Choroid plexus epithelial cell (primary cell): ENCODE measurements around the gene ZNF282.
A peak's percentile ranks its signal among the peaks of the same experiment; 100 is the strongest.

Experiments
- DNase-seq: peaks from one replicate; pipeline ENCODE4 v3.0.0-alpha.2; 2010; ENCODE audit warnings: low read depth
- H3K4me3 ChIP-seq: 2 replicates; pipeline ENCODE4 v1.5.1; 2011; ENCODE audit warnings: low read depth, mild to moderate bottlenecking, control low read depth, low read length, moderate library complexity
- CTCF ChIP-seq: conservative IDR thresholded peaks from 2 replicates; pipeline ENCODE4 v1.5.1; 2011; ENCODE audit warnings: low read depth, mild to moderate bottlenecking, control low read depth, inconsistent platforms, low read length, moderate library complexity

Gene ZNF282

DNA sequence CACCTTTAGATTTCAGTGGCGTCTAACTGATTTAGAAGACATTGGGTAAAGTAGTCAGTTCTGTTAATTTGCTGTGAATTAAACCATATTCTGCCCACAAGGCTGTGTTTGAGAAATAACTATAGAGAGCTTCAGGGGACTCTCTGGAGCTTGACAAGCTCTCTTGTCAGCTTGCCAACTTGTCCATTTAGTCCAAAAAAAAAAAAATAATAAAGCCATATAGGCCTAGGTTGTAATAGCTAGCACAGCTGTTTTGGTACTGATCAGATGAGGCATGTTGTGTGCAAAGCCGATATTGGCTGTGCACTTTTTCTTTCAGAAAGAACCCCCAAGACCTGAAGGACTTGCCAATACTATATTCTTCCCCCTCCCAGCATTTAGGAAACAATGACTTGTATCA lies 20.2 kb upstream of the ZNF282 start:
- H3K4me3 ChIP-seq: no peak overlapping the region
- no peak for TF ChIP-seq CTCF
- DNase-seq: no peak

DNA sequence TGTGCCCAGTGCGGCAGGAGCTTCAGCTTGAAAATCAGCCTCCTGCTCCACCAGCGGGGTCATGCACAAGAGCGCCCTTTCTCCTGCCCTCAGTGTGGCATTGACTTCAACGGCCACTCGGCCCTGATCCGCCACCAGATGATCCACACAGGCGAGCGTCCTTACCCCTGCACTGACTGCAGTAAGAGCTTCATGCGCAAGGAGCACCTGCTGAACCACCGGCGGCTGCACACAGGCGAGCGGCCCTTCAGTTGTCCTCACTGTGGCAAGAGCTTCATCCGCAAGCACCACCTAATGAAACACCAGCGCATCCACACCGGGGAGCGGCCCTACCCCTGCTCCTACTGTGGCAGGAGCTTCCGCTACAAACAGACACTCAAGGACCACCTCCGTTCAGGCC lies 16.1 kb upstream of the ZNF282 start:
- DNase-seq: no peak
- no peak for TF ChIP-seq CTCF
- no peak overlapping the region for H3K4me3 ChIP-seq

GRCh38 chr7:149180722-149181449 lies 14.5 kb upstream of the ZNF282 start:
- peak; percentile 64 for DNase-seq
- no peak for TF ChIP-seq CTCF
- no peak overlapping the region for H3K4me3 ChIP-seq

DNA sequence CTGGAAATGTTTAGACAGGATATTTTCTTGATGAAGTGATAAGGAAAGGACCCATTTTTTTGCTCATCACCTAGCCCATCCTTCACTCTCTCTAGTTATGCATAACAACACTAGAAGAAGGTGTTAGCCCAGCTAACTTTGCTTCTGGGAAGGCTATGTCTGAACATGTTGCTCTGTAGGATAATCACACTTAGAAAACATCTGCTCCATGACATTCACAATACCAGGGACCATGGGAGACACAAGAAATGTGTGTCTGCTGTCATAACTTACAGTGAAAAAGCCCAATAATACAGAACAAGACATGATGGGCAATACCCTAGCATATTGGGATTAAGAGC lies 13.9 kb upstream of the ZNF282 start:
- no peak for DNase-seq
- H3K4me3 ChIP-seq: no peak overlapping the region
- TF ChIP-seq CTCF: no peak

DNA sequence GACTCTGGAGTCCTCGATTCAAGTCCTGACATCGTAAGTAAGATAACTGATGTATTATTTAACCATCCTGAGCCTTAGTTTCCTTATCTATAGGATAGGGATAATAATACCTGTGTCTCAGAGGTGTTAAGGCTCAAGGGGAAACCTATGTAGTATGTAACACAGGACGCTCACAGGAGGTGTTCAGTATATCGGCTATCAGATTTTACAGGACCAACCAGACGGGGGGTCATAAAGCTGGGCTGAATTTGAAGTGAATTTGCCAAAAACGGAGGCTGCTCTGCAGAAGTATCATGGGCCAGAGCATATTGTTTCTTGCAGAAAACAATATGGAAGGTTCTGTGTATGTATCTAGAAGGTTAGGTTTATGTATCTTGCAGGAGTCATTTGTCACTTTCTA lies 11.1 kb upstream of the ZNF282 start:
- no peak overlapping the region for H3K4me3 ChIP-seq
- no peak for DNase-seq
- TF ChIP-seq CTCF: no peak

DNA sequence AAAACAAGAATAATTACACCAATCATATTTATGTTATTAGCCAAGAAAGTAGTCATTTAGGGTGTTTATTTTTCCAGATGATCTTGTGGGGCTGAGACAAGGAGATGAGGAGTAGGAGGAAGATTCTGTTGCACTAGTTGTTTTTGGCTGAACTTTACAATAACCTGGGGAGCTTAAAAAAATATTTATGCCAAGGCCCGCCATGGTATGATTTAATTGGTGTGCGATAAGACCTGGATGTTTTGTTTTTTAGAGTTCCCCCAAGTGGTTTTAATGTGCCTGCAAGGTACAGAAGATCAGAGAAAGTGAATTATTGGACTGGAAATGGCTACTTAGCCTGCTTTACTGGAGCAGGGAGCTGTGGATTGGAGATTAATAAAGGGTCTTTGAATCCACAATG lies 7.1 kb upstream of the ZNF282 start:
- H3K4me3 ChIP-seq: no peak overlapping the region
- no peak for TF ChIP-seq CTCF
- no peak for DNase-seq

- TF ChIP-seq CTCF: no peak
Observed at GRCh38 chr7:149188637-149189259, 6.6 kb upstream of the ZNF282 start.

More at GRCh38 chr7:149188637-149189259, 6.6 kb upstream of the ZNF282 start:
- H3K4me3 ChIP-seq: no peak overlapping the region
- peak; percentile 34 for DNase-seq
